Endothelial cell of umbilical vein (primary cell): ENCODE measurements around the gene ZNF488. TPM values are rescaled to one million over a fixed set of nuclear protein-coding genes. Genes with fewer than 3 reads are reported as not detected.

Experiments
- BruUV-seq: library from RNA; stranded (reverse); fragments of 400-500 nt; replicated peaks from 2 replicates; lab custom pipeline; 2021; lab: Mats Ljungman, UMichigan
- CTCF ChIA-PET: fragments of 300-600, 350-600 bp; sonication (Branson Sonifier 250); formaldehyde crosslinking; loops from one replicate; lab custom pipeline; 2021; ENCODE audit warnings: antibody characterized with exemption, inconsistent platforms; lab: Charles Lee
- POLR2A ChIA-PET: fragments of 300-600, 350-600 bp; sonication (Branson Sonifier 250); formaldehyde crosslinking; loops from one replicate; lab custom pipeline; 2021; ENCODE audit warnings: antibody characterized with exemption, inconsistent platforms; lab: Charles Lee
- DNase-seq: peaks from one replicate; pipeline ENCODE4 v3.0.0-alpha.2; 2011; ENCODE audit warnings: low read depth, low spot score
- FAIRE-seq: peaks from 2 replicates; lab custom pipeline; 2011; peaks lifted over from hg19 to GRCh38; lab: Jason Lieb, UNC
- H2AFZ ChIP-seq: 2 replicates; pipeline ENCODE4 v1.6.0; 2012; ENCODE audit warnings: low read depth, low read length, control low read depth, inconsistent platforms
- H3K27ac ChIP-seq: 2 replicates; pipeline ENCODE4 v1.5.1; 2011; ENCODE audit warnings: low read depth, mild to moderate bottlenecking, control low read depth, low read length, moderate library complexity; ENCODE audit not compliant: insufficient read depth
- H3K27me3 ChIP-seq, 2 experiments: 2 replicates each; pipeline versions ENCODE4 v1.6.0 to v1.6.1; 2011; ENCODE audit warnings: low read length in 2 of 2, mixed read lengths in 1 of 2; ENCODE audit not compliant: control insufficient read depth in 2 of 2, insufficient read depth in 2 of 2
- H3K36me3 ChIP-seq, 2 experiments: 2 replicates in 1 of 2; 3 replicates in 1 of 2; pipeline ENCODE4 v1.5.1; 2011; ENCODE audit warnings: low read length in 2 of 2, mild to moderate bottlenecking in 1 of 2, moderate library complexity in 1 of 2; ENCODE audit not compliant: control insufficient read depth in 2 of 2, insufficient read depth in 2 of 2; ENCODE audit errors: extremely low read depth in 1 of 2
- H3K4me1 ChIP-seq: 3 replicates; pipeline ENCODE4 v1.5.1; 2011; ENCODE audit warnings: mild to moderate bottlenecking, low read length; ENCODE audit not compliant: control insufficient read depth, insufficient read depth; ENCODE audit errors: extremely low read depth
- H3K4me2 ChIP-seq: 2 replicates; pipeline ENCODE4 v1.6.1; 2011; ENCODE audit warnings: low read length, control low read depth, mixed read lengths; ENCODE audit not compliant: insufficient read depth
- H3K4me3 ChIP-seq, 3 experiments: fragments of 200-600 bp in 1 of 3; sonication (generic), shearing (Covaris generic) in 1 of 3; replicated peaks in 1 of 3; 2 replicates each; pipeline ENCODE4 v1.5.1; 2011 to 2016; ENCODE audit warnings: control low read depth in 3 of 3, low read length in 3 of 3, mild to moderate bottlenecking in 2 of 3, inconsistent platforms in 1 of 3, low read depth in 1 of 3, moderate library complexity in 1 of 3; ENCODE audit not compliant: insufficient read depth in 1 of 3
- H3K79me2 ChIP-seq: 2 replicates; pipeline ENCODE4 v1.6.0; 2012; ENCODE audit warnings: low read length, inconsistent platforms; ENCODE audit not compliant: control insufficient read depth, insufficient read depth
- H3K9ac ChIP-seq: replicated peaks from 2 replicates; pipeline ENCODE3; 2011; ENCODE audit warnings: low read length, control low read depth; ENCODE audit not compliant: insufficient read depth; ENCODE audit errors: extremely low read depth
- H3K9me1 ChIP-seq: replicated peaks from 3 replicates; pipeline ENCODE4 v1.6.0; 2011; ENCODE audit warnings: mild to moderate bottlenecking, low read length; ENCODE audit not compliant: control insufficient read depth, insufficient read depth; ENCODE audit errors: extremely low read depth
- H3K9me3 ChIP-seq: replicated peaks from 2 replicates; pipeline ENCODE4 v1.5.1; 2012; ENCODE audit warnings: low read length, inconsistent platforms; ENCODE audit not compliant: control insufficient read depth, insufficient read depth
- H4K20me1 ChIP-seq: replicated peaks from 2 replicates; pipeline ENCODE3; 2011; ENCODE audit warnings: mild to moderate bottlenecking, low read length; ENCODE audit not compliant: control insufficient read depth, insufficient read depth; ENCODE audit errors: extremely low read depth
- EZH2 ChIP-seq: IDR thresholded peaks from 2 replicates; pipeline ENCODE4 v1.6.1; 2012; ENCODE audit warnings: borderline replicate concordance, low read depth, mild to moderate bottlenecking, moderate library complexity, low read length, inconsistent platforms; ENCODE audit not compliant: severe bottlenecking
- FOS ChIP-seq: IDR thresholded peaks from 2 replicates; pipeline ENCODE4 v1.6.1; 2011; ENCODE audit warnings: mild to moderate bottlenecking, low read length, moderate library complexity, borderline replicate concordance; ENCODE audit not compliant: insufficient read depth
- GATA2 ChIP-seq: IDR thresholded peaks from 2 replicates; pipeline ENCODE4 v1.7.0; 2011; ENCODE audit warnings: low read depth, mild to moderate bottlenecking, moderate library complexity, mixed read lengths, low read length; ENCODE audit not compliant: insufficient read length, insufficient read depth
- JUN ChIP-seq: IDR thresholded peaks from 2 replicates; pipeline ENCODE4 v1.6.1; 2011; ENCODE audit warnings: borderline replicate concordance, low read depth; ENCODE audit not compliant: insufficient read length, insufficient read depth
- MAX ChIP-seq: IDR thresholded peaks from 2 replicates; pipeline ENCODE4 v1.6.1; 2011; ENCODE audit not compliant: insufficient read depth, insufficient read length
- MYC ChIP-seq: IDR thresholded peaks from one replicate; pipeline ENCODE4 v1.6.1; 2011; ENCODE audit warnings: mild to moderate bottlenecking, low read depth, low read length
- POLR2A ChIP-seq: IDR thresholded peaks from 2 replicates; pipeline ENCODE4 v1.6.1; 2012; ENCODE audit warnings: low read depth, mild to moderate bottlenecking, control low read depth, low read length
- POLR2AphosphoS5 ChIP-seq: IDR thresholded peaks from 2 replicates; pipeline ENCODE4 v1.6.1; 2012; ENCODE audit warnings: low read depth, mild to moderate bottlenecking, control low read depth, low read length, moderate library complexity; ENCODE audit not compliant: insufficient read depth
- dilution Hi-C: fragments of 300-500 bp; cut with MboI; formaldehyde crosslinking; loops from one replicate; pipeline ENCODE4 v1.15.0; 2019; ENCODE audit warnings: low sequenced_read_pairs; ENCODE audit not compliant: extremely low pct_ligation_motif_present
- intact Hi-C: fragments of 100-400 bp; cut with micrococcal nuclease; formaldehyde crosslinking; loops from one replicate; pipeline ENCODE4 v1.10.0; 2022
- polyA plus RNA-seq, 4 experiments: library from polyadenylated mRNA; depleted of rRNA in 3 of 4; stranded (reverse) in 3 of 4; unstranded in 1 of 4; fragments of >200 nt; gene quantifications; 2 replicates each; pipeline versions ENCODE4 v1.2.1 to v1.2.3, GENCODE V29; 2011 to 2012; ENCODE audit warnings: missing spikeins in 1 of 4
- total RNA-seq: library from RNA; stranded (reverse); gene quantifications from 2 replicates; pipeline ENCODE4 v1.2.3, GENCODE V29; 2021
- TF ChIP-seq, protein P1 (sequence below), 2 donors: IDR thresholded peaks; 1 replicate in 1 of 2; 2 replicates in 1 of 2; pipeline ENCODE4 v1.5.1; 2011; ENCODE audit warnings: low read length in 2 of 2, mild to moderate bottlenecking in 2 of 2, moderate library complexity in 2 of 2, control low read depth in 1 of 2, inconsistent platforms in 1 of 2, low read depth in 1 of 2; ENCODE audit not compliant: insufficient read depth in 1 of 2; ENCODE audit errors: extremely low read depth in 1 of 2

The ZNF488 gene
- total and polyA plus RNA-seq, 2 donors (not counting 3 experiments of a cell fraction or from before 2014, with no cell fraction given): 0.21 to 0.38 TPM

DNA sequence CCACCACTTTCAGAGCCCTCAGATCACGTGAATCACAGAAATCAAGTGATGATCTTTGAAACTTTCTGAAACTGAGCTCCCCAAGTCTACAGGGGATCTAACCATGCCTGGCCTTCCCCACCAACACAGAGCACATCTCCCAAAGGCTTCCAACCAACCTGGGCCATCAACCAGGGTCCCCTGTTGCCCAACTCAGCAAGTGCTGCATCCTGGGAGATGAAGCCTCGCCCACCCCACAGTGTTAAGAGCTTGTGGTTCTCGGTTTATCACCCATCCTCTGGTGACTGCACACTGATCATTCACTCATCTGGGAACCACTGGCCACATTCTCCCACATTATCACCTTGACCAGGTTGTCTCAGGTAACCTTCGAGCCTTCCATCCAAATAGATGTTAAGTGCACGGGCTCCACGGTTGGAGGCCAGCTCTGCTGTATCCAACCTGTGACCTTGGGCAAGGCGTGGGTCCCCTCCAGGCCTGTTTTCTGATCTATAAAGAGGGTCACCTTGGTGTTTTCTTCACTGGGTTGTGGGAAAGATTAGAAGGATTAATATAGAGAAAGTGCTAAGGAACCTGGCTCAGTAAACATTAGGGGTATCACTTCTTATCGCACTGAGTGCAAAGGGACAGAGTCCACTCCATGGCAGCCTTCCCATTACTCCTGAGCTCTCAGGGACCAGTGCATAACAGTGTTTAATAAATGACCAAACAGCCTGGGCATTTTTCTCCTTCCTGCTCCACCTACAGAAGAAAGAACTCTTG, 3.6 kb downstream of the ZNF488 start:
- dilution Hi-C loops: no loop called here
- no peaks in the 10 kb centered on the region for H3K9me3 ChIP-seq
- H3K4me3 ChIP-seq: no peak overlapping the region
- DNase-seq (no peak), FAIRE-seq (no peak)
- H3K4me1 ChIP-seq: peaks cover 3% of the 10 kb centered on the region
- H3K4me2 ChIP-seq: no peak overlapping the region
- H3K27ac ChIP-seq: no peak overlapping the region
- H3K9ac ChIP-seq: no peak overlapping the region
- ChIA-PET POLR2A (no interaction called here), CTCF (interaction anchor here (1.1 to 1.7 kb wide), 4 partner anchors 8 to 1097 kb away, joined by 3 to 10 read pairs (median 5); no protein-coding TSS in a partner anchor)
- H2AFZ ChIP-seq: no peak overlapping the region
- H3K27me3 ChIP-seq: peaks cover 22 to 32% of the 10 kb centered on the region in 2 experiments
- H3K9me1 ChIP-seq: no peaks in the 10 kb centered on the region
- no TSS peak for BruUV-seq
- H3K79me2 ChIP-seq: no peaks in the 10 kb centered on the region
- no peaks in the 10 kb centered on the region for H4K20me1 ChIP-seq
- TF ChIP-seq MYC: no peak
- no peak for TF ChIP-seq EZH2
- TF ChIP-seq FOS: no peak
- no peak for TF ChIP-seq POLR2A
- TF ChIP-seq POLR2AphosphoS5: no peak
- no peak for TF ChIP-seq GATA2
- no peak for TF ChIP-seq MAX
- TF ChIP-seq, protein P1, sequence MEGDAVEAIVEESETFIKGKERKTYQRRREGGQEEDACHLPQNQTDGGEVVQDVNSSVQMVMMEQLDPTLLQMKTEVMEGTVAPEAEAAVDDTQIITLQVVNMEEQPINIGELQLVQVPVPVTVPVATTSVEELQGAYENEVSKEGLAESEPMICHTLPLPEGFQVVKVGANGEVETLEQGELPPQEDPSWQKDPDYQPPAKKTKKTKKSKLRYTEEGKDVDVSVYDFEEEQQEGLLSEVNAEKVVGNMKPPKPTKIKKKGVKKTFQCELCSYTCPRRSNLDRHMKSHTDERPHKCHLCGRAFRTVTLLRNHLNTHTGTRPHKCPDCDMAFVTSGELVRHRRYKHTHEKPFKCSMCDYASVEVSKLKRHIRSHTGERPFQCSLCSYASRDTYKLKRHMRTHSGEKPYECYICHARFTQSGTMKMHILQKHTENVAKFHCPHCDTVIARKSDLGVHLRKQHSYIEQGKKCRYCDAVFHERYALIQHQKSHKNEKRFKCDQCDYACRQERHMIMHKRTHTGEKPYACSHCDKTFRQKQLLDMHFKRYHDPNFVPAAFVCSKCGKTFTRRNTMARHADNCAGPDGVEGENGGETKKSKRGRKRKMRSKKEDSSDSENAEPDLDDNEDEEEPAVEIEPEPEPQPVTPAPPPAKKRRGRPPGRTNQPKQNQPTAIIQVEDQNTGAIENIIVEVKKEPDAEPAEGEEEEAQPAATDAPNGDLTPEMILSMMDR (IDR thresholded peaks at IDR 0.05; ENCODE audit: extremely low read depth in 1 of 2, insufficient read depth in 1 of 2, low read depth in 1 of 2, low read length in 2 of 2): no peak
- no peak for TF ChIP-seq JUN
- intact Hi-C loops: no loop called here
- no peaks in the 10 kb centered on the region for H3K36me3 ChIP-seq
